Neural cell (in vitro differentiated cells): Measurements from ENCODE around the gene C20orf141. TPM values are rescaled to one million over a fixed set of nuclear protein-coding genes. Genes with fewer than 3 reads are reported as not detected.

Source experiments
- H2AFZ ChIP-seq: fragments of 200-600, 300-800 bp; sonication (generic), shearing (Covaris generic); 2 replicates; pipeline ENCODE4 v1.6.0; 2014; ENCODE audit warnings: low read depth, mild to moderate bottlenecking, antibody characterized with exemption, low read length, moderate library complexity
- H3F3A ChIP-seq: fragments of 200-600 bp; shearing (Covaris generic); 2 replicates; pipeline ENCODE4 v1.6.1; 2016; ENCODE audit warnings: mild to moderate bottlenecking, moderate library complexity, mixed read lengths, antibody characterized with exemption, low read length; ENCODE audit not compliant: insufficient read depth, poor library complexity, severe bottlenecking
- H3K27ac ChIP-seq: fragments of 200-600, 300-800 bp; sonication (generic), shearing (Covaris generic); 2 replicates; pipeline ENCODE4 v1.5.1; 2014; ENCODE audit warnings: mild to moderate bottlenecking, low read length, moderate library complexity
- H3K27me3 ChIP-seq: fragments of 300-800, 200-600 bp; sonication (generic), shearing (Covaris generic); 2 replicates; pipeline ENCODE4 v1.6.0; 2014; ENCODE audit warnings: mild to moderate bottlenecking, low read depth, low read length, moderate library complexity; ENCODE audit not compliant: insufficient read depth
- H3K36me3 ChIP-seq: fragments of 300-800, 200-600 bp; sonication (generic), shearing (Covaris generic); 2 replicates; pipeline ENCODE4 v1.5.1; 2014; ENCODE audit warnings: mild to moderate bottlenecking, antibody characterized with exemption, low read length, moderate library complexity; ENCODE audit not compliant: insufficient read depth
- H3K4me2 ChIP-seq: fragments of 300-800, 200-600 bp; sonication (generic), shearing (Covaris generic); 2 replicates; pipeline ENCODE4 v1.6.0; 2014; ENCODE audit warnings: mild to moderate bottlenecking, low read length
- H3K4me3 ChIP-seq: fragments of 300-800, 200-600 bp; sonication (generic), shearing (Covaris generic); 2 replicates; pipeline ENCODE4 v1.5.1; 2014; ENCODE audit warnings: mild to moderate bottlenecking, low read length, moderate library complexity
- H3K79me2 ChIP-seq: fragments of 200-600 bp; shearing (Covaris generic); replicated peaks from 2 replicates; pipeline ENCODE4 v1.6.0; 2014; ENCODE audit warnings: mild to moderate bottlenecking, low read length, moderate library complexity; ENCODE audit not compliant: insufficient read depth
- H3K9ac ChIP-seq: fragments of 300-800, 200-600 bp; sonication (generic), shearing (Covaris generic); 2 replicates; pipeline ENCODE4 v1.6.1; 2016; ENCODE audit warnings: mild to moderate bottlenecking, low read length, mixed read lengths
- H3K9me2 ChIP-seq: fragments of 200-600 bp; shearing (Covaris generic); 2 replicates; pipeline ENCODE4 v1.6.1; 2016; ENCODE audit warnings: mild to moderate bottlenecking, low read length, mixed read lengths; ENCODE audit not compliant: insufficient read depth
- H3K9me3 ChIP-seq: fragments of 200-600, 300-800 bp; sonication (generic), shearing (Covaris generic); 2 replicates; pipeline ENCODE4 v1.6.1; 2016; ENCODE audit warnings: mild to moderate bottlenecking, mixed run types, low read length, moderate library complexity, mixed read lengths
- H4K20me1 ChIP-seq: fragments of 200-600 bp; shearing (Covaris generic); 2 replicates; pipeline ENCODE4 v1.6.1; 2016; ENCODE audit warnings: mild to moderate bottlenecking, mixed run types; ENCODE audit not compliant: insufficient read depth
- CTCF ChIP-seq: fragments of 450-650 bp; IDR thresholded peaks from 2 replicates; pipeline ENCODE4 v1.5.1; 2014; ENCODE audit warnings: antibody characterized with exemption, mild to moderate bottlenecking, moderate library complexity; ENCODE audit not compliant: poor library complexity, severe bottlenecking
- EP300 ChIP-seq: fragments of 450-650 bp; conservative IDR thresholded peaks from 2 replicates; pipeline ENCODE4 v1.6.1; 2014; ENCODE audit warnings: antibody characterized with exemption, mild to moderate bottlenecking, moderate library complexity; ENCODE audit not compliant: poor library complexity, severe bottlenecking
- EZH2 ChIP-seq: fragments of 200-600, 300-800 bp; shearing (Covaris generic), sonication (generic); IDR thresholded peaks from 2 replicates; pipeline ENCODE4 v1.6.1; 2014; ENCODE audit warnings: antibody characterized with exemption, low read length, borderline replicate concordance, mild to moderate bottlenecking; ENCODE audit not compliant: insufficient read depth, poor library complexity, severe bottlenecking
- MXI1 ChIP-seq: fragments of 450-650 bp; conservative IDR thresholded peaks from 2 replicates; pipeline ENCODE4 v1.6.1; 2014; ENCODE audit warnings: antibody characterized with exemption, mild to moderate bottlenecking; ENCODE audit not compliant: poor library complexity, severe bottlenecking
- POLR2AphosphoS5 ChIP-seq: IDR thresholded peaks from 2 replicates; pipeline ENCODE4 v1.6.1; 2012
- RAD21 ChIP-seq: fragments of 450-650 bp; conservative IDR thresholded peaks from 2 replicates; pipeline ENCODE4 v1.6.1; 2014; ENCODE audit warnings: antibody characterized with exemption, mild to moderate bottlenecking, moderate library complexity
- REST ChIP-seq: IDR thresholded peaks from 2 replicates; pipeline ENCODE4 v1.6.1; 2012; ENCODE audit warnings: borderline replicate concordance
- SMC3 ChIP-seq: fragments of 450-650 bp; conservative IDR thresholded peaks from 2 replicates; pipeline ENCODE4 v1.6.1; 2014; ENCODE audit warnings: antibody characterized with exemption, mild to moderate bottlenecking, moderate library complexity; ENCODE audit not compliant: poor library complexity
- TAF1 ChIP-seq: IDR thresholded peaks from 2 replicates; pipeline ENCODE4 v1.6.1; 2012; ENCODE audit warnings: low read depth
- polyA plus RNA-seq: library from polyadenylated mRNA; depleted of rRNA; stranded (reverse); fragments of >200 nt; gene quantifications from 2 replicates; pipeline ENCODE4 v1.2.3, GENCODE V29; 2014

The C20orf141 gene
- polyA plus RNA-seq, 1 donor from 2014 or later = not detected

GRCh38 chr20:2845607-2846006, 30.8 kb downstream of the C20orf141 start:
- no peaks in the 10 kb centered on the region for H3K27me3 ChIP-seq
- H2AFZ ChIP-seq = no peak overlapping the region
- H3K9me3 ChIP-seq = no peaks in the 10 kb centered on the region
- H3K9ac ChIP-seq = no peak overlapping the region
- TF ChIP-seq TAF1 = no peak
- H3K4me3 ChIP-seq = no peak overlapping the region
- no peaks in the 10 kb centered on the region for H3K9me2 ChIP-seq
- no peaks in the 10 kb centered on the region for H4K20me1 ChIP-seq
- peaks cover 3% of the 10 kb centered on the region for H3K79me2 ChIP-seq
- H3F3A ChIP-seq = no peaks in the 10 kb centered on the region
- no peak overlapping the region for H3K4me2 ChIP-seq
- H3K27ac ChIP-seq = no peak overlapping the region
- H3K36me3 ChIP-seq = no peaks in the 10 kb centered on the region

GRCh38 chr20:2846698-2847097, 31.9 kb downstream of the C20orf141 start:
- Histone ChIP-seq H3K9me2 (no peaks in the 10 kb centered on the region), H3K27ac (no peak overlapping the region), H2AFZ (no peak overlapping the region), H3F3A (no peaks in the 10 kb centered on the region), H3K9ac (no peak overlapping the region), H3K36me3 (no peaks in the 10 kb centered on the region), H3K27me3 (no peaks in the 10 kb centered on the region), H3K79me2 (no peaks in the 10 kb centered on the region), H3K4me2 (no peak overlapping the region), H4K20me1 (no peaks in the 10 kb centered on the region), H3K4me3 (no peak overlapping the region), H3K9me3 (no peaks in the 10 kb centered on the region)
- TF ChIP-seq MXI1 = no peak
- TF ChIP-seq EP300 = no peak
- TF ChIP-seq RAD21 = no peak
- TF ChIP-seq POLR2AphosphoS5 = no peak
- TF ChIP-seq TAF1 = no peak
- no peak for TF ChIP-seq SMC3
- TF ChIP-seq REST = no peak
- TF ChIP-seq EZH2 = no peak

GRCh38 chr20:2847802-2848201, 33.0 kb downstream of the C20orf141 start:
- Histone ChIP-seq H4K20me1 (no peaks in the 10 kb centered on the region), H3K9me2 (no peaks in the 10 kb centered on the region), H3K9me3 (no peaks in the 10 kb centered on the region), H3K4me2 (no peak overlapping the region), H3F3A (no peaks in the 10 kb centered on the region), H3K9ac (no peak overlapping the region), H2AFZ (no peak overlapping the region), H3K27ac (no peak overlapping the region), H3K4me3 (no peak overlapping the region), H3K27me3 (no peaks in the 10 kb centered on the region), H3K79me2 (no peaks in the 10 kb centered on the region), H3K36me3 (no peaks in the 10 kb centered on the region)
- no peak for TF ChIP-seq CTCF
- TF ChIP-seq EZH2 = no peak
- no peak for TF ChIP-seq EP300
- TF ChIP-seq TAF1 = no peak
- no peak for TF ChIP-seq REST
- no peak for TF ChIP-seq SMC3
- no peak for TF ChIP-seq MXI1
- TF ChIP-seq RAD21 = no peak
- TF ChIP-seq POLR2AphosphoS5 = no peak
